Measurements from ENCODE around the gene MANEA.
A peak's percentile ranks its signal among the peaks of the same experiment; 100 is the strongest.

The MANEA gene, protein sequence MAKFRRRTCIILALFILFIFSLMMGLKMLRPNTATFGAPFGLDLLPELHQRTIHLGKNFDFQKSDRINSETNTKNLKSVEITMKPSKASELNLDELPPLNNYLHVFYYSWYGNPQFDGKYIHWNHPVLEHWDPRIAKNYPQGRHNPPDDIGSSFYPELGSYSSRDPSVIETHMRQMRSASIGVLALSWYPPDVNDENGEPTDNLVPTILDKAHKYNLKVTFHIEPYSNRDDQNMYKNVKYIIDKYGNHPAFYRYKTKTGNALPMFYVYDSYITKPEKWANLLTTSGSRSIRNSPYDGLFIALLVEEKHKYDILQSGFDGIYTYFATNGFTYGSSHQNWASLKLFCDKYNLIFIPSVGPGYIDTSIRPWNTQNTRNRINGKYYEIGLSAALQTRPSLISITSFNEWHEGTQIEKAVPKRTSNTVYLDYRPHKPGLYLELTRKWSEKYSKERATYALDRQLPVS

DNA sequence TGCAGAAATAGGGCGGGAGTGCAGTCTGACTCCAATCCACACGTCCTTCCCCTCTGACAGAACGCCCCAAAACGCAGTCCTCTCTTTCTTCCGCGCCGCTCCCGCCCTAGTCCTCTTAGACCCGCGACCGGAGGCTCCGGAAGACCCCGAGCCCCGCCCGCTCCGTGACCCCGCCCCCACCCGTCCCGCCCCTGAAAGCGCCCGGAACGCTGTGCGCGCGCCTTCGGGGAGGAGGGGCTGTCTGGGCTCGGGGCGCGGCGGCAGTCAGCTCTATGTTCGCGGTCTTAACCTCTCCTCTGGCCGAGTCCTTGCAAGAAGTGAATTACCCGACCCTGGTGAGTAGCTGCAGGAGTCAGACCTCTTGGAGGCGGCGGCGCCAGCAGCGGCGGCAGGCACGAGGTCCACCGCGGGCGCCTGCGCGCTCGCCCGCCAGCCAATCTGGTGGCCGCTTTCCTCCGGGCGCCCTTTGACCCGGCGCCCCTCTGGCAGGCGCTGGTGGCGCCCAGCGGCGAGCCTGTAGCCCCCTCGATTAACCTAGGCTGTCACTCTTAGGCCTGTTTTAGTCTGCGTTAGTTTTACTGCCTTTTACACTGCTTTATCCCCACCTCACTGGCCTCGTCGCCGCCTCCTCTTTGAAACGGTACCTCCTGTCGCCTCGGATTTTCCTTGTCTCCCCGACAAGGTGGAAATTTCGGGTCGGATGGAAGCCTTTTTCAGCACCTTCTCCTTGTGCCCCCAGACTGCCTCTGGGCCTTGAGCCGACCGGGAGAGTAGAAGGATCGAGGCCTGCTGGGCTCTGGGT, at the start of gene MANEA:
MANEA (plus strand) TSS at position 232 of the 802 bp plus-strand sequence. CDS start 8,905 bp downstream, outside the sequence.
- peaks cover 34% of the 10 kb centered on the region for H3K4me1 ChIP-seq
- peak within 1 kb of the TSS; percentile 82 for H3K27ac ChIP-seq
- peak within 1 kb of the TSS; percentile 92 for H3K4me2 ChIP-seq
- H3K9me3 ChIP-seq: 0 out of 2 replicates have a peak, but pooled peaks cover 3% of the 10 kb centered on the region
- no peak for TF ChIP-seq Cebpa-rat (IDR thresholded peaks at IDR 0.05)
- peak within 1 kb of the TSS; percentile 70 for H3K4me3 ChIP-seq
- peaks cover 4% of the 10 kb centered on the region for H3K36me3 ChIP-seq
- H3K9ac ChIP-seq: peak within 1 kb of the TSS; percentile 85
- no peaks in the 10 kb centered on the region for H3K27me3 ChIP-seq
- 0 out of 2 replicates have a peak, but pooled peaks cover under 1% of the 10 kb centered on the region for H4K20me1 ChIP-seq

DNA sequence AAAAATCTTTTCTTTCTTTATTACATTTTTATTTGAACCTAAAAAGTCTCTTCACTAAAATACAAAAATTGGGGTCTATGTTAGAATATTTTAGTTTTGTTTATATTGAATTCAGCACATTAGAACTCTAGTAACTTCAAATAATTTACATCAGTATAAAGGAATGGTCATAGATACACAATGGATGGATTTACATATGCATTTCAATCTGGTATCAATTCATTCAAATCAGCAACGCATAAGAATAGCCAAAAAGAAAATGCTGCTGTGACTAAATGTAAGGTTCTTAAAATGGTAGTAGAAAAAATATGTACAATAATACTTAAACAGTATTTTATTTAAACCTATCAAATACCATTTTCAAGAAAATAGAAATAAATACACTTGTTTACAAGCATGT, 47.6 kb upstream of the MANEA start:
- H3K27ac ChIP-seq: no peak overlapping the region
- no peaks in the 10 kb centered on the region for H3K27me3 ChIP-seq
- H3K9me3 ChIP-seq: no peaks in the 10 kb centered on the region; the same call in 1 of the 2 replicates
- no peaks in the 10 kb centered on the region for H3K4me1 ChIP-seq
- no peaks in the 10 kb centered on the region for H4K20me1 ChIP-seq
- no peaks in the 10 kb centered on the region for H3K36me3 ChIP-seq
- no peak overlapping the region for H3K4me3 ChIP-seq
- H3K4me2 ChIP-seq: no peak overlapping the region
- TF ChIP-seq Cebpa-rat (IDR thresholded peaks at IDR 0.05): no peak
- H3K9ac ChIP-seq: no peak overlapping the region

DNA sequence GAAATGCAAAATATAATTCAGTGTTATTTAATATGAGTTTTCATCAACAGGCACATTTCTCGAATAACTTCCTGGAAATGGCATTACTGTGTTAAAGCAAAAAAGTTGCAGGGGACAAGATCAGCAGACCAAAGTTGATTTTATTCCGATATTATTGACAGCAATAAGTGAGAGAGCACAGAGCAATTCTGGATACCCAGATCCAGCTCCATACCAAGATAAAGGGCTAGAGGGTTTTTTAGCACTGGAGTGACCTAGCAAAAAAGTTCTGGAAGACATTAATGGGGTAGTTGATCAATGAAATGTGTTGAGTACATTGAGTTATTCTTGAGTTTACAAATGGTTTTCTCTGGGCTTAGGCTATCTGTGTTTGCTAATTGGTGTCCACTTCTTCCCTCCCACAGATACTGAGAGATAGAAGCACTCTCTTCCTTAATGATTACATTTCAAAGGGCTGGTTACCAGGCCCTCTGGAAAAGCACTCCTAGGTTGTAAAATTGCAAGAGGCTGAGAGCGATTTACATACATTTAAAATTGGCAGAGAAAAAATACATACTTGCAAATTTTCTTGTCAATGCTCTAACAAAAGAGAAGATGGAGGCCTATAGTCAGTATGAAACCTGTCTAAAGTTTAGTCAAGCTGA, 47.0 kb upstream of the MANEA start:
- TF ChIP-seq Cebpa-rat (IDR thresholded peaks at IDR 0.05): no peak
- H4K20me1 ChIP-seq: no peaks in the 10 kb centered on the region
- no peaks in the 10 kb centered on the region for H3K9me3 ChIP-seq
- no peak overlapping the region for H3K4me2 ChIP-seq
- H3K9ac ChIP-seq: no peak overlapping the region
- H3K27me3 ChIP-seq: no peaks in the 10 kb centered on the region
- no peak overlapping the region for H3K27ac ChIP-seq
- H3K4me3 ChIP-seq: no peak overlapping the region
- no peaks in the 10 kb centered on the region for H3K36me3 ChIP-seq
- H3K4me1 ChIP-seq: no peaks in the 10 kb centered on the region

DNA sequence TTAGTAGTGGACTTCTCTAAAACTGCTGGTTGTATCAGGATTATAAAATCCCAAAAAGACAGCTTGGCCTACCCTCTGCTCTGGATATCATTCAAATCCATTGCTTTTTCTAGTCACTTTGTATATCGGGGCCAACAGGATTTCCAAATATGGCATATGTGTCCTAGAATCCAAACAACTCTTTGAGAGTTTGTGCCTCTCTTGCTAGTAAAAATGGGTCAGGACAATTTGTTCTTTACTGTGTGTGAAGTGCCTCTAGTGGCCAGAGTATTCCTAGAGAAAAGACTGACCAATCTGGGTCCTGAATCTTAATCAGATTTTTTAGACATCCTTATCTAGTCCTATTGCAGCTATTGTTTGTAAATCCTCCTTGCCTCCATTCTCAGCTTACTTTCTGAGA, 33.5 kb upstream of the MANEA start:
- Histone ChIP-seq H3K27ac (no peak overlapping the region), H3K36me3 (no peaks in the 10 kb centered on the region), H3K4me3 (no peak overlapping the region), H4K20me1 (no peaks in the 10 kb centered on the region), H3K9ac (no peak overlapping the region), H3K4me1 (no peaks in the 10 kb centered on the region), H3K4me2 (no peak overlapping the region), H3K27me3 (no peaks in the 10 kb centered on the region), H3K9me3 (no peaks in the 10 kb centered on the region)
- no peak for TF ChIP-seq Cebpa-rat (IDR thresholded peaks at IDR 0.05)

DNA sequence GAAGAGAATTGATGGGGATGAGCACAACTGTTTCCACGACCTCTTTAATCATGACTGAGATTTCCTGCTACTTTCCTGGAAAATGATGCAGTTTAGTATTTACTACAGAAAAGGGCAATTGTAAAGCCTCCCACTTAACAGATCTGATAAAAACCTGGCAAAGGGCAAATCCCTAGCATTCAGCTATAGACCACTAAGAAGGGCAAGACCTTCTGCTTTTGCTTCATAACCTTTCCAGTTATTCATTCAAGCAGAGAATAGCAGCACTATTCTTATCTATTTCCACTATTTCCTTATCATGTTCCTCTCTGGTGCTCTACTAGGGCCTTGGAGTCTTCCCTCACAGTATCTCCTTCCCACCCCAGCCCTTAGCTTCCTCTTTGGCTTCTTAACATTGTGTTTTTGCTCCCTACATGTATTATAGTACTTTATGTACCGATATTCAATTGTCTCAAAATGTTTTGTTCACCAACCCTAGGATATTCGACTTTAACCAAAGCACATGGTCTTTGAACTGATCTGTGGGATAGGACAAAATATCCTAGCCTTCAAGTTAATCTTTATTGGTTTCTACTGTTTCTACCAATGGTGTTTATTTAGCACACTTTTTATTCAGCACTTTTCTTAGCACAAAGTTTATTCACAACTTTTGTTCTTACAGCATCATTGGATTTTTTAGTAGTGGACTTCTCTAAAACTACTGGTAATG, 32.7 kb upstream of the MANEA start:
- Histone ChIP-seq H3K36me3 (no peaks in the 10 kb centered on the region), H3K4me3 (no peak overlapping the region), H3K4me1 (no peaks in the 10 kb centered on the region), H3K9ac (no peak overlapping the region), H3K27ac (no peak overlapping the region), H4K20me1 (no peaks in the 10 kb centered on the region), H3K4me2 (no peak overlapping the region), H3K27me3 (no peaks in the 10 kb centered on the region), H3K9me3 (no peaks in the 10 kb centered on the region)
- no peak for TF ChIP-seq Cebpa-rat (IDR thresholded peaks at IDR 0.05)

DNA sequence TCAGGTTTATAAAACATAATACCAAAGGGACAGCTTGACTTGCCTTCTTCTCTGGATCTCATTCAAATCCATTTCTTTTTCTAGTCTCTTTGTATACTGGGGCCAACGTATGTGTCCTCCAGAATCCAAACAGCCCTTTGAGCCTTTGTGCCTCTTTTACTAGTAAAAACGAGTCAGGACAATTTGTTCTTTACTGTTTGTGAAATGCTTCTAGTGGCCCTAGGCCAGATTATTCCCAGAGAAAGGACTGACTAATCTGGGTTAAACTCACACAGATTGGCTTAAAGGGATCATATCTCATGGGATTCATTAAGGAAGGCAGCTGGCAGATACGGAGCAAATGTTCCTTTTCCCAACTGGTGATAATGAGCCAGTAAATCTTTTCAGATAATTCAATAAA, 32.1 kb upstream of the MANEA start:
- H3K4me3 ChIP-seq: no peak overlapping the region
- H3K27me3 ChIP-seq: no peaks in the 10 kb centered on the region
- no peaks in the 10 kb centered on the region for H3K9me3 ChIP-seq
- H3K4me1 ChIP-seq: no peaks in the 10 kb centered on the region
- H3K9ac ChIP-seq: no peak overlapping the region
- H3K27ac ChIP-seq: no peak overlapping the region
- no peaks in the 10 kb centered on the region for H4K20me1 ChIP-seq
- no peaks in the 10 kb centered on the region for H3K36me3 ChIP-seq
- TF ChIP-seq Cebpa-rat (IDR thresholded peaks at IDR 0.05): no peak
- H3K4me2 ChIP-seq: no peak overlapping the region

DNA sequence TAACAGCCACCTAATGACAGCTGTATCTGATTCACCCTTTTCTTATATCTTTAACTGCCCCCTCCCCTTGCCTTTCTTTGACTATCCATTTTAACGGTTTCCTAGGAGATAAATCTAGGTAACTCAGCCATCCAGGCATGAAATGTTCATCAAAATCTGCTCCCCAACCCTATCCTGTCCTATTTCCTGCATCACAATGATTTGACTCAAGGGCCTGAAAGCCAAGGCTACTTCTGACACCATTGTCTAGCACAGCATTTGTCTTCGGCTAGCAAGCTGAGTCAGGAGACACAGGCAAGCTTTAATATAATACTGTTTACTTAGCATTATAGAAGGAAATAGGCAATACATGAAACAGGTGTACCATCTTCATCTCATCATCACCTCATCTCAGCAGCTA, 31.6 kb upstream of the MANEA start:
- Histone ChIP-seq H3K9me3 (no peaks in the 10 kb centered on the region), H3K4me3 (no peak overlapping the region)

DNA sequence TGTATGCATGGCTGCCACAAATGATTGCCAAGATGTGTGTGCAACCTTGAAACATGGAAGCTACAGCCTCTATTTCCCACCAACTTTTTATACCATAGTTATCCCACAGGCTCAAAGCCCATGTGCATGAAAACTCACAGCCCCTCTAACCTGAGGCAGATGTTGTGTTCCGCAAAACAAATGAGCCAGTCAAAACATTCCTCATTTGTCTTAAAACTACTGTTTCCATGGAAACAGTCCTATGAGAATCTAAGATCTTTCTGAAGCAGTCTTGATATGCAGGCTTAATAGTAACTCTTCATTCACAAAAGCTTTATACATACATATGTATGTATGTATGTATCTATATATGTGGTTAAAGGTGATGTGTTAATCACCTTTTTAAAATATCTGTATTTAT, 31.2 kb upstream of the MANEA start:
- TF ChIP-seq Cebpa-rat (IDR thresholded peaks at IDR 0.05): no peak
- H3K4me3 ChIP-seq: no peak overlapping the region

More for the DNA sequence above, 31.6 kb upstream of the MANEA start:
- H3K9ac ChIP-seq: no peak overlapping the region
- no peak overlapping the region for H3K4me2 ChIP-seq
- H3K27me3 ChIP-seq: no peaks in the 10 kb centered on the region
- TF ChIP-seq Cebpa-rat (IDR thresholded peaks at IDR 0.05): no peak
- no peaks in the 10 kb centered on the region for H4K20me1 ChIP-seq
- no peak overlapping the region for H3K27ac ChIP-seq
- H3K4me1 ChIP-seq: no peaks in the 10 kb centered on the region
- no peaks in the 10 kb centered on the region for H3K36me3 ChIP-seq

DNA sequence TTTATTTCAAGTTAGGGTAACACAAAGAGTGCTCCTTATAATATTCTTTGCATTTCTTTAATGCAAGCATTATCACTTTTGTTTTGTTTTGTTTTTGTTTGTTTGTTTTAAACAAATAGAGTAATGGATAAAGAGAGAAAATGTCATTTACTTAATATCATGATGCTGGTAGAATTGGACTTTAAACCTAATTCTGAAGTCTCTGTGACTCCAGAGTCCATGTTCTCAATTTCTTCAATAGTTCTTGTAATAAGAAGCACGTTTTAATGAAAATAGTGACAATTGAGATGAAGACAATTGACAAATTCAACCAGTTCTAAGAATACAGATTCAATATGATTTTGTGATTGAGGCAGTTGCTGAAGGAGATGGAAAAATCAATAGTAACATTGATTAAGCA, 30.3 kb upstream of the MANEA start:
- H4K20me1 ChIP-seq: no peaks in the 10 kb centered on the region
- H3K4me3 ChIP-seq: no peak overlapping the region
- no peaks in the 10 kb centered on the region for H3K4me1 ChIP-seq
- no peak overlapping the region for H3K9ac ChIP-seq
- TF ChIP-seq Cebpa-rat (IDR thresholded peaks at IDR 0.05): no peak
- no peaks in the 10 kb centered on the region for H3K9me3 ChIP-seq
- no peaks in the 10 kb centered on the region for H3K27me3 ChIP-seq
- H3K36me3 ChIP-seq: no peaks in the 10 kb centered on the region
- H3K4me2 ChIP-seq: no peak overlapping the region
- no peak overlapping the region for H3K27ac ChIP-seq

More for the DNA sequence above, 31.2 kb upstream of the MANEA start:
- Histone ChIP-seq H4K20me1 (no peaks in the 10 kb centered on the region), H3K9me3 (no peaks in the 10 kb centered on the region), H3K4me2 (no peak overlapping the region), H3K27ac (no peak overlapping the region), H3K27me3 (no peaks in the 10 kb centered on the region), H3K4me1 (no peaks in the 10 kb centered on the region), H3K9ac (no peak overlapping the region), H3K36me3 (no peaks in the 10 kb centered on the region)
